GM21529 (cell line): ENCODE measurements around the gene FSD2.
"Not testable (repeated sequence)": the region's sequence is repeated elsewhere in the genome, so short reads cannot be mapped to it uniquely, and the experiment has no call there.

Experiments used
- ATAC-seq: cut with Tn5 transposase; IDR thresholded peaks from one replicate; pipeline ENCODE4 v1.9.1; 2021; ENCODE audit not compliant: unreplicated experiment

The FSD2 gene

GRCh38 chr15:82742134-82742533, 63.7 kb downstream of the FSD2 start:
- ATAC-seq = no peak

- no peak for ATAC-seq
These were observed 66.8 kb downstream of the FSD2 start for GRCh38 chr15:82739086-82739485.

GRCh38 chr15:82737975-82738374, 67.9 kb downstream of the FSD2 start:
- ATAC-seq = no peak

GRCh38 chr15:82731527-82731926, 74.3 kb downstream of the FSD2 start:
- no peak for ATAC-seq

GRCh38 chr15:82730022-82730530, 75.8 kb downstream of the FSD2 start:
- ATAC-seq = no peak

GRCh38 chr15:82726816-82727215, 79.1 kb downstream of the FSD2 start:
- no peak for ATAC-seq

GRCh38 chr15:82715003-82715402, 90.9 kb downstream of the FSD2 start:
- ATAC-seq = no peak

GRCh38 chr15:82714016-82714415, 91.9 kb downstream of the FSD2 start:
- ATAC-seq = no peak

- ATAC-seq = no peak
These were observed 93.8 kb downstream of the FSD2 start for GRCh38 chr15:82712036-82712435.

- ATAC-seq = no peak
These were observed 94.9 kb downstream of the FSD2 start for GRCh38 chr15:82710926-82711490.

GRCh38 chr15:82710208-82710555, 95.7 kb downstream of the FSD2 start:
- ATAC-seq = no peak

GRCh38 chr15:82709421-82710207, 96.3 kb downstream of the FSD2 start, which contains the start of gene AP3B2:
Gene AP3B2, minus strand, starts transcription at chr15:82709875. Its CDS starts 169 bp downstream, at chr15:82709706.
- ATAC-seq = peak; percentile 94

GRCh38 chr15:82709081-82709420, 96.8 kb downstream of the FSD2 start:
- ATAC-seq = no peak

GRCh38 chr15:82705856-82706255, 100.0 kb downstream of the FSD2 start:
- ATAC-seq = not testable (repeated sequence)
